HepG2 (cell line): Measurements from ENCODE around the gene KCNK18.

Experiments used
- ATF2 ChIP-seq: sonication (generic); formaldehyde crosslinking; IDR thresholded peaks from 2 replicates; pipeline ENCODE4 v1.4.0; 2020; ENCODE audit warnings: missing genetic modification reagents
- ZNF629 ChIP-seq: sonication (generic); formaldehyde crosslinking; conservative IDR thresholded peaks from 2 replicates; pipeline ENCODE4 v1.5.0; 2020; ENCODE audit warnings: missing genetic modification reagents

GRCh38 chr10:117216611-117217195 lies 19.4 kb downstream of the KCNK18 start:
- TF ChIP-seq ZNF629 (no peak), ATF2 (CRISPR knock-in tag) (no peak; the same call in 1 of the 2 replicates)
